IPS-18c (cell line): ENCODE results near the gene SMYD1.
"Not testable (repeated sequence)": the region's sequence is repeated elsewhere in the genome, so short reads cannot be mapped to it uniquely, and the experiment has no call there.

ENCODE experiments used
- H3K4me3 ChIP-seq: 2 replicates; pipeline ENCODE4 v1.7.0; 2013; ENCODE audit warnings: low read depth, mild to moderate bottlenecking, low read length, moderate library complexity; ENCODE audit not compliant: insufficient read depth
- H3K9me3 ChIP-seq: one replicate; pipeline ENCODE4 v1.6.1; 2013; ENCODE audit warnings: mild to moderate bottlenecking, low read length, moderate library complexity; ENCODE audit not compliant: control insufficient read depth, insufficient read depth

The SMYD1 gene

DNA sequence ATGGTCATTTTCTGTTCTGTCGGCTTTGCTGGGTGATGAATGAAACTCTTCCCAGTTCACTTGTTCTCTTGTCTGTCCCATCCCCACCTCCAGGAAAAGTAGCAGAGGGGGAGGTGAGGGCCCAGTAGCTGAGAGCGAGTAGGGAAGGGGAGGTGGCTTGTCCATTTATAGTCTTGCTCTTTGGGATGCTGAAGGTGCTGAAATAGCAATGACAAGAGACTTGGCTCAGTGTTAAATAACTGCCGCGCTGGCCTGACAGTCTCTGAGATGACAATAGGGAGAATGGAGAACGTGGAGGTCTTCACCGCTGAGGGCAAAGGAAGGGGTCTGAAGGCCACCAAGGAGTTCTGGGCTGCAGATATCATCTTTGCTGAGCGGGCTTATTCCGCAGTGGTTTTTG lies at the start of gene SMYD1:
TSS of gene SMYD1 (plus strand) at position 228 of the 400 bp plus-strand sequence. CDS start at position 268, 40 bp downstream.
- no peaks in the 10 kb centered on the region for H3K9me3 ChIP-seq
- no peak within 1 kb of the TSS for H3K4me3 ChIP-seq

DNA sequence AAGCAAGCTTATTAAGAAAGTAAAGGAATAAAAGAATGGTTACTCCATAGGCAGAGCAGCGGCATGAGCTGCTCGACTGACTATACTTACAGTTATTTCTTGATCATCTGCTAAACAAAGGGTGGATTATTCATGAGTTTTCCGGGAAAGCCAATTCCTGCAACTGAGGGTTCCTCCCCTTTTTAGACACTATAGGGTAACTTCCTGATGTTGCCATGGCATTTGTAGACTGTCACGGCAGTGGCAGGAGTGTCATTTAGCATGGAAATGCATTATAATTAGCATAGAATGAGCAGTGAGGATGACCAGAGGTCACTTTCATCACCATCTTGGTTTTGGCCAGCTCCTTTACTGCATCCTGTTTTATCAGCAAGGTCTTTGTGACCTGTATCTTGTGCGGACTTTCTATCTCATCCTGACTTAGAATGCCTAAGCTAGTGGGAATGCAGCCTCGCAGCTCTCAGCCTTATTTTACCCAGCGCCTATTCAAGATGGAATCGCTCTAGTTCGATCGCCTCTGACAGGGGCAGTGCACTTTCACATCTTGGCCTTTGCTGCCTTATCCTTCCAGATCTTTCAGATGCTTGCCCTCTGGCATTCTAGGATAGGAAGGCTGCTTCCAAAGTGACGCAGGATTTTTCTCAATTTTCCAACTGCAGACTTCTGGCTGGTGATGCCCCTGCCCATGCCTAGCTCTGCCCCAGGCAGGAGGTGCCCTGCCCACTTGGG lies 49.4 kb upstream of the SMYD1 start:
- H3K4me3 ChIP-seq, H3K9me3 ChIP-seq: not testable (repeated sequence)

DNA sequence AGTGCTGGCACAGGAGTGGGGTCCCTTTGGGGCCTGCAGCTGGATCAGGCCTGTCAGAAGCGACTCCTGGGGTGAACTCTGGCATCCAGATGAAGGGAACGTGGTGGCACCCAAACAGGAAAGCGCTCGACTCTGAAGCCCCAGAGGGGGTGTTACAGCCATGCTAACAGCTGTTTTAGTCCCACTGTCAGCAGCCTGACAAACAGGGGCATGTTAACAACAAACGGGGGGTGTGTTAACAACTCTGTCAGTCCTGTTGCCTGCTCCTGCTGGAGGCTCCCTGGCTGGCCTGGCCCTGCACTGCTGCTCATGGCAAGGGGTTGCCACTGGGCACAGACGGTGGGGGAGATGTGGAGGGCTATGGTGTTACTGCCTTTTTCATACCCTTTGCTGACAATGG lies 48.7 kb upstream of the SMYD1 start:
- Histone ChIP-seq H3K4me3 (no peak overlapping the region), H3K9me3 (no peaks in the 10 kb centered on the region)

DNA sequence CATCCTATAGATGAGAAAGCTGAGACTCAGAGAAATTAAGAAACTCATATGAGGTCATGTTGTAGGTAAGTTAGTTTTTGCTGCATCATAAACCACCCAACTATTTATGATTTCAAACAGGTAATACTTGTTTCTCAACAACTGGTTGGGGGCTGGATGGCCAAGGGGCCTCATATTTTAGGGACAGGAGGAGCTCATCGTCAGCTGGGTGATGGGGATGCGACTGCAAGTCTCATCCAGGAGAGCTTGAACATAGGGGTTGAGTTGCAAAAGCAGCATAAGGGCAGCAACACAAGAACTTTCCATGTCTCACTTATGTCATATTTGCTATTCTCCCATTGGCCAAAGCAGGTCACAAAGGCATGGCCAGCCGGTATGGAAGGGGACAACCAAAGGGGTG lies 47.6 kb upstream of the SMYD1 start:
- no peaks in the 10 kb centered on the region for H3K9me3 ChIP-seq
- H3K4me3 ChIP-seq, result no peak overlapping the region

DNA sequence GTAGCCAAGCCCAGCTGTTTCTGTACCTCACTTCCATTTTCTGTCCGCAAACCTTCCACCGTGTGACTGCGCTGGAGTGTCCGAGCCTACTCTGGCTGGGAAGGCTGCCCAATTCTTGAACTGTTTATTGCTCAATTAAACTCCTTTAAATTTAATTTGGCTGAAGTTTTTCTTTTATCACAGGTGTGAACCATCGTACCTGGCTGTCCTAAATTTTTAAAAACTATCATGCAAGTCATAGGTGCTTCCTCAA lies 45.0 kb upstream of the SMYD1 start:
- H3K9me3 ChIP-seq, result no peaks in the 10 kb centered on the region
- H3K4me3 ChIP-seq, result no peak overlapping the region

DNA sequence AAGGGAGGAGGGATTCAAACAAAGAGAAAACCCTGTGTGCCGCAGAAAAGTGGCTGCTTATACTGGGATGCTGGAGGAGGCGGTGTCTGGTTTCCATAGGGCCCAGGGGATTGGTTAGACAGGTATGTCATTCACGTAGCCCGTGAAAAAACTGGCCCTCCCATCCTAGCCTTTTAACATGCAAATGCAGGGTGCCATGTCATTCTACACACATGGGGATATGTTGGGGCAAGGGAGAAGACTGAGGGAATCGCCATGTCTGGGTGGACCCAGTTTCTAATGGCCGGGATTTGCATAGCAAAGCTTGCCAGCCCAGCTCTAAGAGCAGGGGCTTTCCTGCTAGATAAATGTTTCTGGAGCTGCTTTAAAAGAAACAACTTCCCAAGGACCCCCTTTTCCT lies 43.1 kb upstream of the SMYD1 start:
- Histone ChIP-seq H3K9me3 (no peaks in the 10 kb centered on the region), H3K4me3 (no peak overlapping the region)

DNA sequence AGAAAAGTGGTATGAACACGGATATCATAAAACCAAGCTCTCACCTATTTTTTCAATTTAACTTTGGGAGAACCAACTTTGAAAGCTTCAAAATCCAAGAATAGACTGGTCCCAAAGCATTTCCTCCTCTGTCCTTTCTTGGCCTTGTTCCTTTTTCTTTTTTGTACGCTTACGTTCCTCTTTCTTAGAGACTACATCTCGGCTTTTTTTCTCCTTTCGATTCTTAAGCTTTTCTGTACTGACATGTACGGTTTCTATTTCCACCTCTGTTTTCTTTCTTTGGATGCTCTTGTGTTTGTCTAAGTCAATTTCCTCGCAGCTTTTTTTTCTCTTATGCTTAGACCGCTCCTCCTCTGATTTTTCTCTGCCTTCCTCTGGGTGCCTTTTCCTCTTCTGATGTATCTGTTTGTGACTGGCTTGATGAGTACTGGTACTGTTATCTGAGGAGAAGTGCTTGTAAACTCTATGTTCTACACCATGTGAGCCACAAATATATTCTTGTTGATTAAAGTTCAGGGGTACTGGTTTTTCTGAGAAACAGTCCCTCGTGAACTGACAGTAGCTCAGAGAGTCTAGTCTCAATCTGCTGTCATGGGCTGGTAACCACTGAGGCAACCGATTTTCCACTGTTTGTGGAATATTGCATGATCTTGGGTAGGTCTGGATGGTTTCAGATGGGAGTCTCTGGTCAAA lies 39.8 kb upstream of the SMYD1 start:
- no peaks in the 10 kb centered on the region for H3K9me3 ChIP-seq
- H3K4me3 ChIP-seq, result no peak overlapping the region

DNA sequence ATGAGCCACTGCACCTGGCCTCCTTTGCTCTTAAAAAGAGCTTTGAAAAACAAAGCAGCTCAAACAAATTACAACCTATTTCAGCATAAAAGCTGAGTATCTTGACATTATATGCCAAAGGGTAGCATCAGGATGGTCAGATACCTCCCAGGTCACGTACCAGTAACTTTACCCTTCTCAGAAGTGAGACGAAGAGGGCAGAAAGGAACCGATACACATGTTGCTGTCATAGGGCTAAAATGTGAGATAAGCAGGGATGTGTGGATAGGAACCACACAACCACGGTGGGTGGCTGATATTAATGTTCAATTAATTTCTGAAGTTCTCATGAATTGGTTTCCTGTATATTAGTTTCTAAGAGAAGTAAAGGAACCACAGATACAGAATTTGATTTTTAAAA lies 38.7 kb upstream of the SMYD1 start:
- Histone ChIP-seq H3K9me3 (no peaks in the 10 kb centered on the region), H3K4me3 (no peak overlapping the region)

DNA sequence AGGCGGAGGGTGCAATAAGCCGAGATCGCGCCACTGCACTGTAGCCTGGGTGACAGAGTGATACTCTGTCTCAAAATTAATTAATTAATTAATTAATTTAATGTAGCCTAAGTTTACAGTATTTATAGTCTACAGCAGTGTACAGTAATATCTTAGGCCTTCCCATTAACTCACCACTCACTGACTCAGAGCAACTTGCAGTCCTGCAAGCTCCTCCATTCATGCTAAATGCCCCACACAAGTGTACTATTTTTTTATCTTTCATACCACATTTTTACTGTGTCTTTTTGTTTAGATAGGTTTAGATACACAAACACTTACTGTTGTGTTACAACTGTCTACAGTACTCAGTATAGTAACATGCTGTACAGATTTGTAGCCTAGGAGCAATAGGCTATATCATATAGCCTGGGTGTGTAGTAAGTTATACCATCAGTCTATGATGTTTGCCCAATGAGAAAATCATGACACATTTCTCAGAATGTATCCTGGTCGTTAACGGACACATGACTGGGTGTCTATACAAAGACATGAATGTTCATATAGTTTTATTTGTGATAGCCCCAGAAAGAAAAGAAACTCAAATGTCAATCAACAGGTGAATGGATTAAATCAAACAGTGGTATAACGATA lies 35.4 kb upstream of the SMYD1 start:
- Histone ChIP-seq H3K4me3 (no peak overlapping the region), H3K9me3 (no peaks in the 10 kb centered on the region)

DNA sequence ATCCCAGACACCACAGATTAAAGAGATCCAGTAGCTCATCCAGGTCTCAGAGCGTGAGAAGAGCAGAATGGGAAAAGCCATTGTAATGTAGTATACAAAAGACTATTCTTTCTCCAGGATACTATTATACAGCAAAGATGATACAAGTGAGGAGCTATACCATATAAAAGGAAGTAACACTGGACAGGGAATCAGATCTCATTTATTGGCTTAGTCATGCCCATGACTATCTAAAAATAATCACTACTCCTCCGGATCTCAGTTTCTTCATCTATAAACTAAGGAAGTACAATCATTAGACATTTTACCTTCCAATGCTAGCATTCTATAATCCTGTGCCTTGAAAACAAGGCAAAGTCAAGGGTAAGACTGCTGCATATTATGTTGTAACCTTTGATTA lies 31.4 kb upstream of the SMYD1 start:
- Histone ChIP-seq H3K9me3 (no peaks in the 10 kb centered on the region), H3K4me3 (no peak overlapping the region)

DNA sequence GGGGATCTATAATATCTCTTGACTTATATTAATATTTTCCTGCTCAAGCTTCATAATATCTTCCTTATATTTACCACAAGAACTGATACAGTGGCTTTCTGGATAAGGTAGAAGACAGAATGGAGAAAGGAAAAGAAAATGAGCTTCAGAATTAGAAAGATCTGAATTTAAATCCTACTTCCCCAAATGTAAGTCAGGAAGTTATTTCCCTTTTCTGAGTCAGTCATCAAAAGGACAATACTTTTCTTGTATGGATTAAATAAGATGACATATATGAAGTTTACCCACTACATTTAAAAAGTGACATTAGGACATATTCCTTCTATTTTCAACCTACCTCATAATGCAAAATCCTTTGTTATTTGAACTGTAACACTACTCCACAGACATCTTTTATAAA lies 31.0 kb upstream of the SMYD1 start:
- Histone ChIP-seq H3K4me3 (no peak overlapping the region), H3K9me3 (no peaks in the 10 kb centered on the region)

DNA sequence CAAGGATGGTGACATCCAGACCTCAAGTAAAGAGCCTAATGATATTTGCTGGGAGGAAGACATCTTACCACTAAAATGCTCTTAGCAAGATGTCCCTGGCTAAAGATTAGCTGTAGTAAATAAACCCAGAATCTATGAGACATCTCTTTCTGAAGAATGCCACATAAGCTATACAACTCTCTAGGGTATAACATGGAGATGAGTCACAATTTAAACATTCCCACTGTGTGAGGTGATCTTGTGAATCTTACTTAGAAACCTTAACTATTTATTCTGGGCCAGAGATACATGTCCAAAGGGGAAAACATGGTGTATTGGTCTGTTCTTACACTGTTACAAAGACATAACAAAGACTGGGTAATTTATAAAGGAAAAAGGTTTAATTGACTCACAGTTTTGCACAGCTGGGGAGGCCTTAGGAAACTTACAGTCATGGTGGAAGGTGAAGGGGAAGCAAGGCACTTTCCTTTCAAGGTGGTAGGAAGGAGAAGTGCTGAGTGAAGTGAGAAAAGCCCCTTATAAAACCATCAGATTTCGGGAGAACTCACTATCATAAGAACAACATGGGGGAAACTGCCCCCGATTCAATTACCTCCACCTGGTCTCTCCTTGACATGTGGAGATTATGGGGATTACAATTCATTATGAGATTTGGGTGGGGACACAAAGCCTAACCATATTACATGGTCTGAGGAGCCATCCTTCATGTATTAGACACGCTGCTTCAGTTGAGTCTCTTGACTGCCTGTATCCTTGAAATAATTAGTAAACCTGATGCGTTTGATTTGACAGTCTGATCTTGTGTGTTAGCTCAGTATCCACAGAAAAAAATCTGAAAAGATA lies 29.1 kb upstream of the SMYD1 start:
- no peak overlapping the region for H3K4me3 ChIP-seq
- no peaks in the 10 kb centered on the region for H3K9me3 ChIP-seq

DNA sequence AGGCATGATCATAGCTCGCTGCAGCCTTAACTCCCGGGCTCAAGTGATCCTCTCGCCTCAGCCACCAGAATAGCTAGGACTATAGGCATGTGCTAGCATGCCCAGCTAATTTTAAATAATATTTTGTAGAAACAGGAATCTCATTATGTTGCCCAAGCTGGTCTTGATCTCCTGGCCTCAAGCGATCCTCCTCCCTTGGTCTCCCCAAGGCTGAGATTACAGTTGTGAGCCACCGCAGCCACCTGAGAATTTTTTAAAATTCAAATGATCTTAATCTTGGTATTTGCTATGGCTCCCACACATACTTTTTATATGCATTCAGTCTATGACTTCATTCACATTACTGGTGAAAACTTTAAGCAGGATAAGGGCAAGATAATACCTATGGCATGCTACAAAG lies 25.1 kb upstream of the SMYD1 start:
- Histone ChIP-seq H3K9me3 (no peaks in the 10 kb centered on the region), H3K4me3 (no peak overlapping the region)

DNA sequence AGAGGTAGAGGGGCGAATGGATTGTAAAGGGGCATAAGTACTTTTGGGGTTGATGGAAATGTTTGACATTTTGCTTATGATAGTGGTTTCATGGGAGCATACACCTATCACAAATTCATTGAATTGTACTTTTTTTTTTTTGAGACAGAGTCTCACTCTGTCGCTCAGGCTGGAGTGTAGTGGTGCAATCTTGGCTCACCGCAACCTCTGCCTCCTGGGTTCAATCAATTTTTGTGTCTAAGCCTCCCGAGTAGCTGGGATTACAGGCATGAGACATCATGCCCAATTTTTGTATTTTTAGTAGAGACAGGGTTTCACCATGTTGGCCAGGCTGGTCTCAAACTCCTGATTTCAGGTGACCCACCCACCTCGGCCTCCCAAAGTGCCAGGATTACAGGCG lies 22.1 kb upstream of the SMYD1 start:
- H3K9me3 ChIP-seq, result not testable (repeated sequence)

DNA sequence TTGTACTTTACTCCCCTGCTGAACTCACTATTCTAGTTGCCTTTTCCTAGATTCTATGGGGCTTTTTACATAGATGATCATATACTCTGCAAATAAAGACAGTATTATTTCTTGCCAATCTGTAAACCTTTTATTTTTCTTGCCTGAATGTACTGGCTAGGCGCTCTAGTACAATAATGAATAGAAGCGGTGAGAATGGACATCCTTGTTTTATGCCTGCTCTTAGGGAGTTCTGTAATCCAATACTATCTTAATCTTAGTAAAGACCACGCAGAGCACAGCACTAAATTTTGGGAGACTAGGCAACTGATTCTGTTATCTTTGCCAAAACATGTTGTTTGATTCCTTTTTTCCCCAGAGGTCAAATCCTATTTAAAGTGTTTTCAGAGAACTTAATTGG lies 19.1 kb upstream of the SMYD1 start:
- no peaks in the 10 kb centered on the region for H3K9me3 ChIP-seq
- no peak overlapping the region for H3K4me3 ChIP-seq

More for the DNA sequence above, 22.1 kb upstream of the SMYD1 start:
- H3K4me3 ChIP-seq, result not testable (repeated sequence)

DNA sequence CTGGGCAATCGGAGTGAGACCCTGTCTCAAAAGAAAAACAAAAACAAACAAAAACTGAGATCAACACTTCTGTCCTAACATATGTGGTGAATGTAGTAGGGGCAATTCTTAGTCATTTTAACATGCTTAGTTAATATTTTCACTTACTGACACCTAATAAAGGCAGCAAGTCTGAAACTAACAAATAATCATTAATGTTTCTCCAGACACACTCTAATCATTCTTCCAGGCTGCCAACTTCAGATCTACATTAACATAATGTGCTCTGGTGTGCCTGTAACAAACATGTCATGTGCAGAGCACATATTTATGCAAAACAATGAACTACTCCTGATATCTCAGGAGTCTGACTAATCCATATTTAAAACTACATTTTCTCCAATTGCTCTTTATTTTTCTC lies 18.0 kb upstream of the SMYD1 start:
- H3K9me3 ChIP-seq, result no peaks in the 10 kb centered on the region
- H3K4me3 ChIP-seq, result no peak overlapping the region

DNA sequence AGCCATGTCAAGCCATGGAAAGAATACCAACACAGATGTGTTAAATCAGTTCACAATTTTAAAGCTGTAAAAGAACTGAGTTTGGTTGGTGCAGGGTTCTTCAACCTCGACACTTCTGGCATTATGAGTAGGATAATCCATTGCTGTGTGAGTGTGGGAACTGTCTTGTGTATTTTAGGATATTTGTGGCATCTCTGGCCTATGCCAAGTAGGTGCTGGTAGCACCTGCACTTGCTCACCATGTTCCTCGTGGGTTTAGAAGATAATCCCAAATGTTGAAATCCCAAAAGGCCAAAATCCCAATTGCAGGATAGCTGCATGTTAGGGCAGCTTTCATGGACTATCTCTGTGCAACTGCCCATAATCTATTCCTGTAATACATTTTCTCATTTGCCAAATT lies 15.8 kb upstream of the SMYD1 start:
- Histone ChIP-seq H3K9me3 (no peaks in the 10 kb centered on the region), H3K4me3 (no peak overlapping the region)

DNA sequence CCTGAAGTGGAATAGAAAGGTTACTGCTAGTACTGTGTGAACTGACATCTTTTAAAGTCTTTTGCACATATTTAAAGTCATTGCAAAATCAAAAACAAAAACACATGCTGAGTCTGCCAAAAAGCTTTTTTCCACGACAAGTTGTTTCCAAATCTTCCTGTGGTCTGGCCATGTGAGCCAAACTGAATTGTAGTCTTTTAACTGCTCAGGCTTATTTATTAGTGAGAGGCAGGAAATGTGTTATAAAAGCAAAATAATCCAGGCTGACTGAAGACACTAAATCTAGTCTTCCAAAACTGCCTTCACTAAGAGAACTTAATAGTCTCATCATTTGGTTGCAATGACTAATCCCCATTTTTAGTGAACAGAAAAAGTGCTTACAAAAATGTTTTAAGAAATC lies 14.3 kb upstream of the SMYD1 start:
- no peak overlapping the region for H3K4me3 ChIP-seq
- H3K9me3 ChIP-seq, result no peaks in the 10 kb centered on the region
